Parathyroid adenoma (tissue), 2 donors: Measurements from ENCODE around the gene TMEM192.
"Not testable (repeated sequence)": the region's sequence is repeated elsewhere in the genome, so short reads cannot be mapped to it uniquely, and the experiment has no call there.

ENCODE experiments used
- H2AFZ ChIP-seq: fragments of 300-600 bp; sonication (generic); one replicate; pipeline ENCODE4 v1.7.0; 2017; ENCODE audit warnings: antibody characterized with exemption, mild to moderate bottlenecking
- H3K27ac ChIP-seq: fragments of 300-600 bp; sonication (generic); one replicate; pipeline ENCODE4 v1.7.0; 2017
- H3K27me3 ChIP-seq: fragments of 300-600 bp; sonication (generic); one replicate; pipeline ENCODE4 v1.7.0; 2017; ENCODE audit warnings: low read length; ENCODE audit not compliant: control insufficient read depth, insufficient read depth
- H3K36me3 ChIP-seq: fragments of 300-600 bp; sonication (generic); one replicate; pipeline ENCODE4 v1.7.0; 2017; ENCODE audit warnings: low read length; ENCODE audit not compliant: control insufficient read depth, insufficient read depth
- H3K4me1 ChIP-seq: fragments of 300-600 bp; sonication (generic); one replicate; pipeline ENCODE4 v1.7.0; 2017; ENCODE audit warnings: control low read depth
- H3K4me2 ChIP-seq: fragments of 300-600 bp; sonication (generic); one replicate; pipeline ENCODE4 v1.7.0; 2017; ENCODE audit warnings: low read length
- H3K4me3 ChIP-seq: fragments of 300-600 bp; sonication (generic); one replicate; pipeline ENCODE4 v1.7.0; 2017; ENCODE audit warnings: low read depth, low read length
- H3K79me2 ChIP-seq: fragments of 300-600 bp; sonication (generic); one replicate; pipeline ENCODE4 v1.7.0; 2017; ENCODE audit warnings: control low read depth
- H3K9ac ChIP-seq: fragments of 300-600 bp; sonication (generic); one replicate; pipeline ENCODE4 v1.7.0; 2017; ENCODE audit warnings: mild to moderate bottlenecking
- H3K9me3 ChIP-seq: fragments of 300-600 bp; sonication (generic); one replicate; pipeline ENCODE4 v1.7.0; 2017; ENCODE audit warnings: low read length; ENCODE audit not compliant: control insufficient read depth
- TF ChIP-seq, protein P1 (sequence below): fragments of 300-600 bp; sonication (generic); IDR thresholded peaks from one replicate; pipeline ENCODE4 v1.7.0; 2017; ENCODE audit warnings: antibody characterized with exemption, mild to moderate bottlenecking
- donor health status: primary hyperparathyroidism.

TMEM192 gene

DNA sequence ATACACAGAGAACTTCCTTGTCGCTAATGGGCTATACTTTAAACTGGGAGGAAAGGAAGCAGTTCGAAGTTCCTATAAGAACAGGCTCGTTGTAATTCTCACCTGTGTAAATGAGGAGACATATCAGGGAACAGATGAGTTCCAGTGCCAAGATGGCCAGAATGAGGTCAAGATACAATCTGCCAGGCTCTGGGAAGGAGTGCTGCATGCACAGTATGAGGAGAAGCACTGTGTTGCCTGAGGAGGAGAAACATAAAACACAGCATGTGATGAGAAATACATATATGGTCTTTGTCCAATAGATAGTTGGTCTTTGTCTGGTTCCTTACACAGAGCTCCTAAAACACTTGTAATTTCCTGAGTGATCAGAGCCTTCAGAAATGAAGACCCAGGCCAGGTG is 24.3 kb downstream of the TMEM192 start:
- Histone ChIP-seq H3K4me1 (no peaks in the 10 kb centered on the region), H3K4me2 (no peak overlapping the region), H3K9ac (no peak overlapping the region), H3K4me3 (no peak overlapping the region), H3K79me2 (no peaks in the 10 kb centered on the region), H3K27me3 (no peaks in the 10 kb centered on the region), H2AFZ (no peak overlapping the region), H3K27ac (no peak overlapping the region), H3K9me3 (no peaks in the 10 kb centered on the region), H3K36me3 (no peaks in the 10 kb centered on the region)
- TF ChIP-seq, protein P1, sequence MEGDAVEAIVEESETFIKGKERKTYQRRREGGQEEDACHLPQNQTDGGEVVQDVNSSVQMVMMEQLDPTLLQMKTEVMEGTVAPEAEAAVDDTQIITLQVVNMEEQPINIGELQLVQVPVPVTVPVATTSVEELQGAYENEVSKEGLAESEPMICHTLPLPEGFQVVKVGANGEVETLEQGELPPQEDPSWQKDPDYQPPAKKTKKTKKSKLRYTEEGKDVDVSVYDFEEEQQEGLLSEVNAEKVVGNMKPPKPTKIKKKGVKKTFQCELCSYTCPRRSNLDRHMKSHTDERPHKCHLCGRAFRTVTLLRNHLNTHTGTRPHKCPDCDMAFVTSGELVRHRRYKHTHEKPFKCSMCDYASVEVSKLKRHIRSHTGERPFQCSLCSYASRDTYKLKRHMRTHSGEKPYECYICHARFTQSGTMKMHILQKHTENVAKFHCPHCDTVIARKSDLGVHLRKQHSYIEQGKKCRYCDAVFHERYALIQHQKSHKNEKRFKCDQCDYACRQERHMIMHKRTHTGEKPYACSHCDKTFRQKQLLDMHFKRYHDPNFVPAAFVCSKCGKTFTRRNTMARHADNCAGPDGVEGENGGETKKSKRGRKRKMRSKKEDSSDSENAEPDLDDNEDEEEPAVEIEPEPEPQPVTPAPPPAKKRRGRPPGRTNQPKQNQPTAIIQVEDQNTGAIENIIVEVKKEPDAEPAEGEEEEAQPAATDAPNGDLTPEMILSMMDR: no peak

DNA sequence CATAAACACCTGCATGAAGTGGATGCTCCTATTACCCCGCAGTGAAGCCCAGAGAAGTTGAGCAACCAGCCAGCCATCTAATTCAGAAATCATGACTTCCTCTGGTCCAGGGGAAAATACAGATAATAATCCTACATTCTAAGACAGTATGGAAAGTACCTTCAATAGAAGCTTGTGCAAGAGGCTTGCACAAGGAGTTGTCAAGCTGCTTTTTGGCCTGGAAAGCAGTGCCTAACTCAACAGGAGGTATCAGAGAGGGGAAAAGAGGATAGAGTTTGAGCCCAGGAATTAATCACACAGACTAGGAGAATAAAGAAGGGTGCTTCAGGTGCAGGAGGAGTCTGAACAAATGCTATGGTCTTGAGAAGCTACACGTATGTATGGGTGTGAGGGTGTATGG is 26.7 kb downstream of the TMEM192 start:
- no peak overlapping the region for H2AFZ ChIP-seq
- H3K4me3 ChIP-seq: no peak overlapping the region
- TF ChIP-seq, protein P1: no peak
- H3K4me1 ChIP-seq: no peaks in the 10 kb centered on the region
- no peak overlapping the region for H3K27ac ChIP-seq
- no peaks in the 10 kb centered on the region for H3K36me3 ChIP-seq
- H3K27me3 ChIP-seq: no peaks in the 10 kb centered on the region
- H3K9me3 ChIP-seq: no peaks in the 10 kb centered on the region
- H3K4me2 ChIP-seq: no peak overlapping the region
- no peak overlapping the region for H3K9ac ChIP-seq
- H3K79me2 ChIP-seq: no peaks in the 10 kb centered on the region

DNA sequence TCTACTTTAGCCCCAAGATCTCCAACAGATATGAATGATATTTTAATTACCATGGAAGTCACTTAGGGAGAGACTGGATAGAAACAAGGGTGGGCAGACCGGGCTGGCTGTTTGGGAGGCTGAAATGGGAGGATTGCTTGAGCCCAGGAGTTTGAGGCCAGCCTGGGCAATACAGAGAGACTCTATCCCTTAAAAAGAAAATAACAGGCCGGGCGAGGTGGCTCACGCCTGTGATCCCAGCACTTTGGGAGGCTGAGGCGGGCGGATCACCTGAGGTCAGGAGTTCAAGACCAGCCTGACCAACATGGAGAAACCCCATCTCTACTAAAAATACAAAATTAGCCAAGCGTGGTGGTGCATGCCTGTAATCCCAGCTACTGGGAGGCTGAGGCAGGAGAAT is 27.9 kb downstream of the TMEM192 start:
- not testable (repeated sequence) for H3K9me3 ChIP-seq, H3K27ac ChIP-seq, H3K4me3 ChIP-seq, H3K9ac ChIP-seq, H3K27me3 ChIP-seq, H2AFZ ChIP-seq, H3K79me2 ChIP-seq, H3K4me2 ChIP-seq, H3K36me3 ChIP-seq, H3K4me1 ChIP-seq

DNA sequence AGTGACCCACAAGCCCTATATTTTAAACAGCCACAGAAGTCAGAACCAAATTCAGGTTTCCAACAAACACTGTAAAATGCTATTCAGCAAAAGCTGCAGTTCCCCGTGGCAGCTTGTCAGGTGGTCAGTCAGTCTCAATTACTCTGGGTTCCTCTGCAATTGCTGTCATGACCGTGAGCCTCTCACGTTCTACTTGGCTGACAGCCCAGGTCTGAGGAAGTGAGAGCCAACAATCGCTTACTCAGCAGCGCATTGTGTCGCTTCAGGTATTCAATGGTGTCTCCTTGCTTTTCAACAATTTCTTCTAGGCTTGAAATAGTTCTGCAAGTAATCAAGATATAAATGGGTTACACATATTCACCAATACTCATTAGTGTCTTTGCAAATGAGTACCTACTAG is 33.2 kb downstream of the TMEM192 start:
- TF ChIP-seq, protein P1: no peak
- Histone ChIP-seq H3K27me3 (no peaks in the 10 kb centered on the region), H3K79me2 (no peaks in the 10 kb centered on the region), H2AFZ (no peak overlapping the region), H3K4me3 (no peak overlapping the region), H3K36me3 (no peaks in the 10 kb centered on the region), H3K4me2 (no peak overlapping the region), H3K9ac (no peak overlapping the region), H3K27ac (peak overlapping the region; percentile 11), H3K9me3 (no peaks in the 10 kb centered on the region), H3K4me1 (no peaks in the 10 kb centered on the region)

DNA sequence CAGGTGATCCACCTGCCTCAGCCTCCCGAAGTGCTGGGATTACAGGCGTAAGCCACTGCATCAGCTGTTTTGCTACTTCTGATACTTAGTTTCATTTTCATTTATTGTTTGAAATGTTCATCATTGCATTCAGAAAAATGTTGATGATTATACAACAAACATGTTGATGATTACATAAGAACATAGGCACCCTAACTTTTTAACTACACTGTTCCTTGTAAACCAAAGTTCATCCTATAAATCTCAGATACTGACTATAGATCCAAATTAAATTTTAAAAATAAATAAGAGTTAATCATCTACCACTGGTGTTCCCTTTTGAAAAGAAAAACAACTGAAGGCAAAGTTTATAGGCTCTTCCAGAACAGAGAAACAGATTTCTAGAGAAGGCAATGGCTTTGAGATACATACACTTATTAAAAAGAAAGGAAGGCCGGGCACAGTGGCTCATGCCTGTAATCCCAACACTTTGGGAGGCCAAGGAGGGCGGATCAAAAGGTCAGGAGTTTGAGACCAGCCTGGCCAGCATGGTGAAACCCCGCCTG is 35.6 kb downstream of the TMEM192 start:
- Histone ChIP-seq H3K4me2 (no peak overlapping the region), H3K4me3 (no peak overlapping the region), H3K4me1 (no peaks in the 10 kb centered on the region), H3K27ac (no peak overlapping the region), H3K79me2 (no peaks in the 10 kb centered on the region), H3K9me3 (no peaks in the 10 kb centered on the region), H3K27me3 (no peaks in the 10 kb centered on the region), H2AFZ (no peak overlapping the region), H3K9ac (no peak overlapping the region), H3K36me3 (no peaks in the 10 kb centered on the region)
- TF ChIP-seq, protein P1: no peak

DNA sequence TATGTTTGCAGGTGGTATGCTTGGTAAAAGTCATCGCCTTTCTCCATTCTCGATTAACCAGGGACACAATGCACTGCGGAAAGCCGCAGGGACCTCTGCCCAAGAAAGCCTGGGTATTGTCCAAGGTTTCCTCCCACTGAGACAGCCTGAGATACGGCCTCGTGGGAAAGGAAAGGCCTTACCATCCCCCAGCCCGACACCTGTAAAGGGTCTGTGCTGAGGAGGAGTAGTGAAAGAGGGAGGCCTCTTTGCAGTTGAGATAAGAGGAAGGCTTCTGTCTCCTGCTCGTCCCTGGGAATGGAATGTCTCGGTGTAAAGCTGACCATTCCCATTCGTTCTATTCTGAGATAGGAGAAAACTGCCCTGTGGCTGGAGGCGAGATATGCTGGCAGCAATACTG is 39.3 kb downstream of the TMEM192 start:
- H3K79me2 ChIP-seq, H3K27ac ChIP-seq, H3K4me1 ChIP-seq, H3K9me3 ChIP-seq, H3K36me3 ChIP-seq, H3K27me3 ChIP-seq, H3K9ac ChIP-seq, H3K4me2 ChIP-seq, H2AFZ ChIP-seq, H3K4me3 ChIP-seq: not testable (repeated sequence)
